Fibroblast of pulmonary artery (primary cell): Measurements from ENCODE around the gene CCL7.

Experiments
- DNase-seq: peaks from one replicate; pipeline ENCODE4 v3.0.0-alpha.2; 2010; ENCODE audit warnings: low read depth
- H3K4me3 ChIP-seq: replicated peaks from 2 replicates; pipeline ENCODE4 v1.5.1; 2011; ENCODE audit warnings: low read depth, mild to moderate bottlenecking, control low read depth, low read length, moderate library complexity
- TF ChIP-seq, protein P1 (sequence below): IDR thresholded peaks from 2 replicates; pipeline ENCODE4 v1.5.1; 2011; ENCODE audit warnings: mild to moderate bottlenecking, control low read depth, low read length, inconsistent platforms; ENCODE audit errors: missing control alignments

Gene CCL7

DNA sequence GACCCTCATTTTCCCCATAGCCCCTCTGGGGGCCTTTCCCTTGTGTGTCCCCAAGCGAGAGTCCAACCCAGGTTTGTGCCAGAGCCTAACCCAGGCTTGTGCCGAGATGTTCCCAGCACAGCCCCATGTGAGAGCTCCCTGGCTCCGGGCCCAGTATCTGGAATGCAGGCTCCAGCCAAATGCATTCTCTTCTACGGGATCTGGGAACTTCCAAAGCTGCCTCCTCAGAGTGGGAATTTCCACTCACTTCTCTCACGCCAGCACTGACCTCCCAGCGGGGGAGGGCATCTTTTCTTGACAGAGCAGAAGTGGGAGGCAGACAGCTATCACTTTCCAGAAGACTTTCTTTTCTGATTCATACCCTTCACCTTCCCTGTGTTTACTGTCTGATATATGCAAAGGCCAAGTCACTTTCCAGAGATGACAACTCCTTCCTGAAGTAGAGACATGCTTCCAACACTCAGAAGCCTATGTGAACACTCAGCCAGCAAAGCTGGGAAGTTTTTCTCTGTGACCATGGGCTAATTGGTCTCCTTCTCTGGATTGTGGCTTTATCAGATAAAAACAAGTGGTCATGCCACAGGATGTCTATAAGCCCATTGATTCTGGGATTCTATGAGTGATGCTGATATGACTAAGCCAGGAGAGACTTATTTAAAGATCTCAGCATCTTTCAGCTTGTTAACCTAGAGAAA lies 17.4 kb upstream of the CCL7 start:
- DNase-seq = peak; percentile 97
- TF ChIP-seq, protein P1, sequence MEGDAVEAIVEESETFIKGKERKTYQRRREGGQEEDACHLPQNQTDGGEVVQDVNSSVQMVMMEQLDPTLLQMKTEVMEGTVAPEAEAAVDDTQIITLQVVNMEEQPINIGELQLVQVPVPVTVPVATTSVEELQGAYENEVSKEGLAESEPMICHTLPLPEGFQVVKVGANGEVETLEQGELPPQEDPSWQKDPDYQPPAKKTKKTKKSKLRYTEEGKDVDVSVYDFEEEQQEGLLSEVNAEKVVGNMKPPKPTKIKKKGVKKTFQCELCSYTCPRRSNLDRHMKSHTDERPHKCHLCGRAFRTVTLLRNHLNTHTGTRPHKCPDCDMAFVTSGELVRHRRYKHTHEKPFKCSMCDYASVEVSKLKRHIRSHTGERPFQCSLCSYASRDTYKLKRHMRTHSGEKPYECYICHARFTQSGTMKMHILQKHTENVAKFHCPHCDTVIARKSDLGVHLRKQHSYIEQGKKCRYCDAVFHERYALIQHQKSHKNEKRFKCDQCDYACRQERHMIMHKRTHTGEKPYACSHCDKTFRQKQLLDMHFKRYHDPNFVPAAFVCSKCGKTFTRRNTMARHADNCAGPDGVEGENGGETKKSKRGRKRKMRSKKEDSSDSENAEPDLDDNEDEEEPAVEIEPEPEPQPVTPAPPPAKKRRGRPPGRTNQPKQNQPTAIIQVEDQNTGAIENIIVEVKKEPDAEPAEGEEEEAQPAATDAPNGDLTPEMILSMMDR = no peak
- no peak overlapping the region for H3K4me3 ChIP-seq

DNA sequence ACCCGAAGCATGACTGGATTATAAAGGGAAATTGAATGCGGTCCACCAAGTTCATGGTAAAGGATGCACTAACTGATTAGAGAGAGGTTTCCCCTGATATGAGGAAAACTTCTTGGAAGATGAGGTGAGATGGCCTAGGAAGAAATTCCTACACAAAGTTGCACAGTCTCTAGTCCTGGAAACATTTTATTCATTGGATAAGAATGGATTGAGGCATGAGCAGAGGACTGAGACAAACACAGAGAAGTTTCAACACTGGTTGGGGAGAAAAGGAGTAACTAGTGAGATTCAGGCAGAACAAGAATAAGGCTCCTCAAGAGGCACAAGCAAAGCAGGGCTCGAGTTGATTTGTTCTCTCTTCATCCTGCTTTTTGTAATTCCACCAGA lies 16.9 kb upstream of the CCL7 start:
- H3K4me3 ChIP-seq = no peak overlapping the region
- peak; percentile 62 for DNase-seq
- TF ChIP-seq, protein P1 = no peak

DNA sequence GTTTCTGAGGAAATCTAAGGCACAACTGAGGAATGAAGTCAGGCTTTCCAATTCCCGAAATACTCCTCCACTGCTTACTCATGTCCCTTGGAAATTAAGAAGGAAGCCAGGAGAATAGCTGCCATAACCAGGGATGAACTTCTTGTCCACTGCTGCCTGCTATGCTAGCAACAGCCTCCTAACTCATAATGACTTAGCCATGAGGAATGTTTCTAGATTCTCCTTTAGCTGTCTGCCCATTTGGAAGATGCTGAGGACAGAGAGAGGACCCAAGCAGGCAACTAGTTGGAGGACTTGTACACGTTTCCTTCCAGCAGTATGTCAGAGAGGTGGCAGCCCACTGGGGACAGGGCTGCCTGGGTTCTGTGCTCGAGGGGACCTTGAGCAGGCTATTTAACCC lies 15.9 kb upstream of the CCL7 start:
- TF ChIP-seq, protein P1 = no peak
- H3K4me3 ChIP-seq = peak overlapping the region; percentile 76
- peak; percentile 90 for DNase-seq

DNA sequence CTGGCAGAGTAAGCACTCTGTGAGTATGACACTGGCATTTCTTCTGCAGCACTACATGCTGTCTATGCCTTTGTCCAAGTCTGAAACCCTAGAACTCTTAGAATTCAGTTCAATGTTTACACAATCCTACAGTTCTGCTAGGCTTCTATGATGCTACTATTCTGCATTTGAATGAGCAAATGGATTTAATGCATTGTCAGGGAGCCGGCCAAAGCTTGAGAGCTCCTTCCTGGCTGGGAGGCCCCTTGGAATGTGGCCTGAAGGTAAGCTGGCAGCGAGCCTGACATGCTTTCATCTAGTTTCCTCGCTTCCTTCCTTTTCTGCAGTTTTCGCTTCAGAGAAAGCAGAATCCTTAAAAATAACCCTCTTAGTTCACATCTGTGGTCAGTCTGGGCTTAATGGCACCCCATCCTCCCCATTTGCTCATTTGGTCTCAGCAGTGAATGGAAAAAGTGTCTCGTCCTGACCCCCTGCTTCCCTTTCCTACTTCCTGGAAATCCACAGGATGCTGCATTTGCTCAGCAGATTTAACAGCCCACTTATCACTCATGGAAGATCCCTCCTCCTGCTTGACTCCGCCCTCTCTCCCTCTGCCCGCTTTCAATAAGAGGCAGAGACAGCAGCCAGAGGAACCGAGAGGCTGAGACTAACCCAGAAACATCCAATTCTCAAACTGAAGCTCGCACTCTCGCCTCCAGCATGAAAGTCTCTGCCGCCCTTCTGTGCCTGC lies 15.2 kb upstream of the CCL7 start, which contains the start of gene CCL2:
CCL2 (plus strand) TSS at position 635 of the 730 bp plus-strand sequence; CDS start at position 700, 65 bp downstream.
- DNase-seq = peak; percentile 94
- TF ChIP-seq, protein P1 = no peak
- H3K4me3 ChIP-seq = peak within 1 kb of the TSS; percentile 76

DNA sequence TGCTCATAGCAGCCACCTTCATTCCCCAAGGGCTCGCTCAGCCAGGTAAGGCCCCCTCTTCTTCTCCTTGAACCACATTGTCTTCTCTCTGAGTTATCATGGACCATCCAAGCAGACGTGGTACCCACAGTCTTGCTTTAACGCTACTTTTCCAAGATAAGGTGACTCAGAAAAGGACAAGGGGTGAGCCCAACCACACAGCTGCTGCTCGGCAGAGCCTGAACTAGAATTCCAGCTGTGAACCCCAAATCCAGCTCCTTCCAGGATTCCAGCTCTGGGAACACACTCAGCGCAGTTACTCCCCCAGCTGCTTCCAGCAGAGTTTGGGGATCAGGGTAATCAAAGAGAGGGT lies 14.7 kb upstream of the CCL7 start:
- peak overlapping the region; percentile 76 for H3K4me3 ChIP-seq
- TF ChIP-seq, protein P1 = no peak
- no peak for DNase-seq

DNA sequence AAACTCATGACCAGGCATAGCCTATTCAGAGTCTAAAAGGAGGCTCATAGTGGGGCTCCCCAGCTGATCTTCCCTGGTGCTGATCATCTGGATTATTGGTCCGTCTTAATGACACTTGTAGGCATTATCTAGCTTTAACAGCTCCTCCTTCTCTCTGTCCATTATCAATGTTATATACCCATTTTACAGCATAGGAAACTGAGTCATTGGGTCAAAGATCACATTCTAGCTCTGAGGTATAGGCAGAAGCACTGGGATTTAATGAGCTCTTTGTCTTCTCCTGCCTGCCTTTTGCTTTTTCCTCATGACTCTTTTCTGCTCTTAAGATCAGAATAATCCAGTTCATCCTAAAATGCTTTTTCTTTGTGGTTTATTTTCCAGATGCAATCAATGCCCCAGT lies 14.2 kb upstream of the CCL7 start:
- TF ChIP-seq, protein P1 = no peak
- H3K4me3 ChIP-seq = peak overlapping the region; percentile 76
- no peak for DNase-seq
